ENCODE results near the gene ABHD2. TPM values are rescaled to one million over a fixed set of nuclear protein-coding genes. Genes with fewer than 3 reads are reported as not detected.
"Not testable (repeated sequence)": the region's sequence is repeated elsewhere in the genome, so short reads cannot be mapped to it uniquely, and the experiment has no call there.

The ABHD2 gene
- polyA plus RNA-seq, 4 donors: 6.7 to 33.6 (median 18.8) TPM

DNA sequence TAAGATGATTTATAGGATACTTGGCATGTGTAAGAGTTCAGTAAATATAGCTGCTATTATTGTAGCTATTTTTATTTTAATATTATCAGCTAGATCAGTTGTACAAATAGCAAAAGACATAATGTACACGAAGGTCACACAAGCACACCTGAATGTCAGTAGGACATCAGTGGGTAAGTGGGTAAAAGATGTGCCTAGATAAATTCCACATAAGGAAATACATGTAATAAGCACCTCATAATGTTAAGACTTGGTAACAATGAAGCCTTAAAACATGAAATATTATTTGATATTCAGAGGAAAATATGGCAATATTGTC is 41.5 kb downstream of the ABHD2 start:
- WGBS, 3 donors: 20 to 53% (median 42%) methylated on average over 1 of the region's 1 CpG
- DNase-seq (no peak), FAIRE-seq (no peak)
- Histone ChIP-seq H3K27ac (ENCODE audit: low read depth in 1 of 3, low read length in 2 of 3) (no peak overlapping the region), H3K4me1 (ENCODE audit: control insufficient read depth in 3 of 3, insufficient read depth in 2 of 3, low read depth in 1 of 3, low read length in 2 of 3) (peaks cover 4 to 46% (median 8%) of the 10 kb centered on the region in 3 donors), H3K9me3 (ENCODE audit: control insufficient read depth in 2 of 2, insufficient read depth in 1 of 2, low read depth in 1 of 2, low read length in 1 of 2) (no peaks in the 10 kb centered on the region), H3K4me3 (ENCODE audit: low read depth in 1 of 3, low read length in 3 of 3) (no peak overlapping the region), H3K27me3 (ENCODE audit: control insufficient read depth in 3 of 3, insufficient read depth in 3 of 3, low read length in 3 of 3) (no peaks in the 10 kb centered on the region), H3K36me3 (ENCODE audit: control insufficient read depth in 3 of 3, insufficient read depth in 2 of 3, low read depth in 1 of 3, low read length in 3 of 3) (peaks cover 2 to 21% (median 3%) of the 10 kb centered on the region in 3 donors)

DNA sequence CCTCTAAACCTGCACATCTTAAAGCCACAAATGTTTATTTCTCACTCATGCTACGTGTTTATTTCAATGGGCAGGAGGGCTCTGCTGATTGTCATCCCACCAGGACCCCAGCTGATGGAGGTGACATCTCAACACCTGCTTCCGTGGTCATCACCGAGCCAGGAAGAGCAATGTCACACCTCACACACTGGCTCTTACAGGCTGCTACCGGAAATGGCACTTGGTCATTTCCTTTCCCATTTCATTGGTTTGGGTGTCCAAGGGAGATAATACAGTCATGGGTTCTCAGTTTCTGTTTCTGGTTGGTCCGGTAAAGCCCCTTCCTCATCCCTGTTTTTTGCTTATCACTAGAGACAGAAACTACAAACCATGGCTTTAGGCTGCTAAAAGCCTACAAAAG is 41.9 kb downstream of the ABHD2 start:
- peaks cover 2 to 21% (median 3%) of the 10 kb centered on the region in 3 donors for H3K36me3 ChIP-seq (ENCODE audit: control insufficient read depth in 3 of 3, insufficient read depth in 2 of 3, low read depth in 1 of 3, low read length in 3 of 3)
- FAIRE-seq (no peak), DNase-seq (no peak)
- peaks cover 4 to 46% (median 8%) of the 10 kb centered on the region in 3 donors for H3K4me1 ChIP-seq (ENCODE audit: control insufficient read depth in 3 of 3, insufficient read depth in 2 of 3, low read depth in 1 of 3, low read length in 2 of 3)
- H3K27me3 ChIP-seq (ENCODE audit: control insufficient read depth in 3 of 3, insufficient read depth in 3 of 3, low read length in 3 of 3): no peaks in the 10 kb centered on the region
- H3K9me3 ChIP-seq (ENCODE audit: control insufficient read depth in 2 of 2, insufficient read depth in 1 of 2, low read depth in 1 of 2, low read length in 1 of 2): no peaks in the 10 kb centered on the region
- peak overlapping the region in 1 of 3 donors; percentile 29 for H3K27ac ChIP-seq (ENCODE audit: low read depth in 1 of 3, low read length in 2 of 3)
- H3K4me3 ChIP-seq (ENCODE audit: low read depth in 1 of 3, low read length in 3 of 3): no peak overlapping the region
- WGBS, 3 donors: 74 to 89% (median 84%) methylated on average over 5 of the region's 5 CpGs

DNA sequence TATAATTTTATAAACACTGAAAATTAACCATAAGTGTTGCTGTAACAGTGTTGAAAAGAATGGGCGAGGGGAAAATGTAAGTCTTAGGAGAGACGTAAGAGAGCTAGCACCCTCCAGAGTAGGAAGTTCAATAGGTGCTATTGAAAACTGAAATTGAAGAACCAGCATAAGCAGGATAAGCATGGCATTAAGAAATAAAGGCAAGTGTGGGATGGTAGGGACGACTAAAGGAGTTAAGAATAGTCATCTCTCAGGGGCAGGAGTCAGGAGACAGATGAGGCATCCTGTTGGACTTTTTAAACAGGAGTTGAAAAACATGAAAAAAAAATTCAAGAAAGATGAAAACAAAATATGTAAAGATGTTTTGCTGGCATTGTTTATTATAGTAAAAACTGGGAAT is 43.5 kb downstream of the ABHD2 start:
- H3K9me3 ChIP-seq (ENCODE audit: control insufficient read depth in 2 of 2, insufficient read depth in 1 of 2, low read depth in 1 of 2, low read length in 1 of 2): no peaks in the 10 kb centered on the region
- peaks cover 7 to 31% (median 8%) of the 10 kb centered on the region in 3 donors for H3K4me1 ChIP-seq (ENCODE audit: control insufficient read depth in 3 of 3, insufficient read depth in 2 of 3, low read depth in 1 of 3, low read length in 2 of 3)
- DNase-seq (no peak), FAIRE-seq (no peak)
- H3K36me3 ChIP-seq (ENCODE audit: control insufficient read depth in 3 of 3, insufficient read depth in 2 of 3, low read depth in 1 of 3, low read length in 3 of 3): peaks cover 0 to 26% (median 2%) of the 10 kb centered on the region in 3 donors
- no peak overlapping the region for H3K4me3 ChIP-seq (ENCODE audit: low read depth in 1 of 3, low read length in 3 of 3)
- H3K27me3 ChIP-seq (ENCODE audit: control insufficient read depth in 3 of 3, insufficient read depth in 3 of 3, low read length in 3 of 3): no peaks in the 10 kb centered on the region
- 72 to 90% (median 88%) methylated on average over 3 of the region's 3 CpGs for WGBS, 3 donors
- H3K27ac ChIP-seq (ENCODE audit: low read depth in 1 of 3, low read length in 2 of 3): peak overlapping the region in 2 of 3 donors; percentile 27 to 48

DNA sequence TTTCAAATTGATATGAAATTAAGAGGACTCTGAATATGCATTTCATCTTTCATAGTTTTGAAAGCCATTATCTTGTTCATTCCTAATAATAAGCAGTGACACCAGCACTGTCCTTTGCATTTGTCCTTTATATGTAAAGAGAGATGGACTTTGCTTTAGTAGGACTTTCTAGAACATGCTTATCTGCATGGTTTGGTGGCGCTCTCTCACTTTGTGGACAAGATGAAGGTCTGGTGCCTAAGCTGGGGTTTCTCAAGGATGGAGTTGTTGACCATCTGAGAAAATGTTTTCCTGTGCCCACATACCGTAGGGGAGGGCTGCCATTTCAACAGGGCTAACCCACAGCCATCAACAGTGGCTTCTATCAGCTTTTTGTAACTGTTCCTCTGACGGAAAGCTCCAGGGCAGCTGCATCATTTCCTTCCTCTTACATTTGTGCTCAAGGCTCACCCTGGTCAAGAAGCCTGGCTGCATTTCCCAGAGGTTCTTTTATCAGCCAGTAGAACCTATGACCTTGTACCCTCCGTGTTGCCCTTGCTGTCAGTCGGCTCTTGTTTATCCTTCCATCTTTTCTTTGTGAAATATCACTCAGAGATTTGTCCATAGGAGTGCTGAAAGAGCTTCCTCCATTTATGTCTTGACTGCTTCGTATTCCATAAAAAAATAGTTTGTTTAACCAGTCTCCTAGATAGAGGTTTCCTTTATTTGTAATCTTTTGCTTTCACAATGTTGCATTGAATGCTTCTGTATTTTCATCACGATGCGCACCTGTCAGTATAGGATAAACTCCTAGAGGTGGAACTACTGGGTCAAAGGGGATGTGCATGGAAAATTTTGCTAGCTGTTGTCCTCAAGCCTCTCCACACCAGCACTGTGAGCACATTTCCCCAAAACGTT is 44.6 kb downstream of the ABHD2 start:
- H3K27ac ChIP-seq (ENCODE audit: low read depth in 1 of 3, low read length in 2 of 3): peak overlapping the region in 2 of 3 donors; percentile 11 to 46
- 45 to 49% (median 47%) methylated on average over 9 of the region's 9 CpGs for WGBS, 3 donors
- H3K4me3 ChIP-seq (ENCODE audit: low read depth in 1 of 3, low read length in 3 of 3): no peak overlapping the region
- H3K9me3 ChIP-seq (ENCODE audit: control insufficient read depth in 2 of 2, insufficient read depth in 1 of 2, low read depth in 1 of 2, low read length in 1 of 2): no peaks in the 10 kb centered on the region
- no peak for FAIRE-seq
- DNase-seq: no peak
- H3K27me3 ChIP-seq (ENCODE audit: control insufficient read depth in 3 of 3, insufficient read depth in 3 of 3, low read length in 3 of 3): no peaks in the 10 kb centered on the region
- peaks cover 0 to 29% (median 2%) of the 10 kb centered on the region in 3 donors for H3K36me3 ChIP-seq (ENCODE audit: control insufficient read depth in 3 of 3, insufficient read depth in 2 of 3, low read depth in 1 of 3, low read length in 3 of 3)
- H3K4me1 ChIP-seq (ENCODE audit: control insufficient read depth in 3 of 3, insufficient read depth in 2 of 3, low read depth in 1 of 3, low read length in 2 of 3): peaks cover 8 to 23% (median 10%) of the 10 kb centered on the region in 3 donors

DNA sequence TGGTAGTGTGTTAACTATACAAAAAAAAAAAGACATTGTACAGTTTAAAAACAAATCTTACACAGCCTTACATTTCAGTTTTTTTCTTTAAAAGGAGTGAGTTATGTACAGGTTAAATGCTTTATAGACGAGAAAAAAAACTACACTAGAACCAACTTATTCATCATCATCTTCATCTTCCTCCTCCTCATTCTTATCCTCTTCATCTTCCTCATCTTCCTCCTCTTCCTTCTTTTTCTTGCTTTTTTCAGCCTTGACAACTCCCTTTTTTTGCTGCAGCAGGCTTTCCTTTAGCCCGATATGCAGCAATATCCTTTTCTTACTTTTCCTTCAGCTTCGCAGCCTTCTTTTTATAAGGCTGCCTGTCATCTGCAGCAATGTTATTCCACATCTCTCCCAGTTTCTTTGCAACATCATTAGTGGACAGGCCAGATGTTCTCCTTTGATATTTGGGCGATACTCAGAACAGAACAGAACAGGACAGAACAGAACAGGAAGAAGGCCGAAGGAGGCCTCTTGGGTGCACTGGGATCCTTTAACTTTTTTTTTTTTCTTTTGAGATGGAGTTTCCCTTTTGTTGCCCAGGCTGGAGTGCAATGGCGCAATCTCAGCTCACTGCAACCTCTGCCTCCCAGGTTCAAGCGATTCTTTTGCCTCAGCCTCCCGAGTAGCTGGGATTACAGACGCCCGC is 47.3 kb downstream of the ABHD2 start:
- H3K4me3 ChIP-seq (ENCODE audit: low read depth in 1 of 3, low read length in 3 of 3); H3K27ac ChIP-seq (ENCODE audit: low read depth in 1 of 3, low read length in 2 of 3); H3K9me3 ChIP-seq (ENCODE audit: control insufficient read depth in 2 of 2, insufficient read depth in 1 of 2, low read depth in 1 of 2, low read length in 1 of 2); DNase-seq; FAIRE-seq; H3K27me3 ChIP-seq (ENCODE audit: control insufficient read depth in 3 of 3, insufficient read depth in 3 of 3, low read length in 3 of 3): not testable (repeated sequence)
- 91 to 96% (median 95%) methylated on average over 10 of the region's 10 CpGs for whole genome bisulfite sequencing, 3 donors
- Histone ChIP-seq H3K36me3 (ENCODE audit: control insufficient read depth in 3 of 3, insufficient read depth in 2 of 3, low read depth in 1 of 3, low read length in 3 of 3) (peaks cover 0 to 36% (median 5%) of the 10 kb centered on the region in 3 donors), H3K4me1 (ENCODE audit: control insufficient read depth in 3 of 3, insufficient read depth in 2 of 3, low read depth in 1 of 3, low read length in 2 of 3) (peaks cover 4 to 12% (median 5%) of the 10 kb centered on the region in 3 donors)

DNA sequence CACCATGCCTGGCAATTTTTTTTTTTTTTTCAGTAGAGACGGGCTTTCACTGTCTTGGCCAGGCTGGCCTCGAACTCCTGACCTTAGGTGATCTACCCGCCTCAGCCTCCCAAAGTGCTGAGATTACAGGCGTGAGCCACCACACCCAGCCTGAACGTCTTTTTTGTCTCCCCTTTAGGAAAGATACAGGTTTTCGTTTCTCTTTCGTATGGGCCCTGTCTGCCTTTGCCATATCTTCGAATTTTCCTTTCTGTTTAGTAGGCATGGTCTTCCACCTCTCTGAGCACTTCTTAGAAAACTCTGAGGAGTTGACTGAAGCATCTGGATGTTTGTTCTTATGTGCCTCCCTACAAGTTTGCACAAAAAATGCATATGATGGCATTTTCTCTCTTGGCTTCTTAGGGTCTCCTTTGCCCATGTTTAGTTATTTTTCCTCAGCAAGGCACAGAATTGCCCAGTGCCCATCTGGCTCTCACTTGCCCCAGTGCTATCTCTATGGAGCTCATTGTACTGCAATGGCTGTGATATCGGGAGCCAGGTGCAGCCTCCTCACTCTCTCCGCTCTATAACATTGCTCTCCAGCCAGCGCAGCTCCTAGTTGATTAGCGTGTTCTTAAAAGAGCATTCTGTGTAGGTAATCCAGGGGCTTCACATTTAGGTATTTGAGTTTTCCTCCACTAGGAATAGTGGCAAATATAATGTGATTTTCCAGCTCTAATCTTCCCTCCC is 48.0 kb downstream of the ABHD2 start:
- no peak overlapping the region for H3K4me3 ChIP-seq (ENCODE audit: low read depth in 1 of 3, low read length in 3 of 3)
- H3K9me3 ChIP-seq (ENCODE audit: control insufficient read depth in 2 of 2, insufficient read depth in 1 of 2, low read depth in 1 of 2, low read length in 1 of 2): no peaks in the 10 kb centered on the region
- FAIRE-seq: no peak
- H3K36me3 ChIP-seq (ENCODE audit: control insufficient read depth in 3 of 3, insufficient read depth in 2 of 3, low read depth in 1 of 3, low read length in 3 of 3): peaks cover 0 to 37% (median 5%) of the 10 kb centered on the region in 3 donors
- H3K27ac ChIP-seq (ENCODE audit: low read depth in 1 of 3, low read length in 2 of 3): peak overlapping the region in 1 of 3 donors; percentile 36
- no peak for DNase-seq
- H3K4me1 ChIP-seq (ENCODE audit: control insufficient read depth in 3 of 3, insufficient read depth in 2 of 3, low read depth in 1 of 3, low read length in 2 of 3): peaks cover 4 to 14% (median 5%) of the 10 kb centered on the region in 3 donors
- H3K27me3 ChIP-seq (ENCODE audit: control insufficient read depth in 3 of 3, insufficient read depth in 3 of 3, low read length in 3 of 3): no peaks in the 10 kb centered on the region
- WGBS, 3 donors: 87 to 93% (median 90%) methylated on average over 12 of the region's 12 CpGs

DNA sequence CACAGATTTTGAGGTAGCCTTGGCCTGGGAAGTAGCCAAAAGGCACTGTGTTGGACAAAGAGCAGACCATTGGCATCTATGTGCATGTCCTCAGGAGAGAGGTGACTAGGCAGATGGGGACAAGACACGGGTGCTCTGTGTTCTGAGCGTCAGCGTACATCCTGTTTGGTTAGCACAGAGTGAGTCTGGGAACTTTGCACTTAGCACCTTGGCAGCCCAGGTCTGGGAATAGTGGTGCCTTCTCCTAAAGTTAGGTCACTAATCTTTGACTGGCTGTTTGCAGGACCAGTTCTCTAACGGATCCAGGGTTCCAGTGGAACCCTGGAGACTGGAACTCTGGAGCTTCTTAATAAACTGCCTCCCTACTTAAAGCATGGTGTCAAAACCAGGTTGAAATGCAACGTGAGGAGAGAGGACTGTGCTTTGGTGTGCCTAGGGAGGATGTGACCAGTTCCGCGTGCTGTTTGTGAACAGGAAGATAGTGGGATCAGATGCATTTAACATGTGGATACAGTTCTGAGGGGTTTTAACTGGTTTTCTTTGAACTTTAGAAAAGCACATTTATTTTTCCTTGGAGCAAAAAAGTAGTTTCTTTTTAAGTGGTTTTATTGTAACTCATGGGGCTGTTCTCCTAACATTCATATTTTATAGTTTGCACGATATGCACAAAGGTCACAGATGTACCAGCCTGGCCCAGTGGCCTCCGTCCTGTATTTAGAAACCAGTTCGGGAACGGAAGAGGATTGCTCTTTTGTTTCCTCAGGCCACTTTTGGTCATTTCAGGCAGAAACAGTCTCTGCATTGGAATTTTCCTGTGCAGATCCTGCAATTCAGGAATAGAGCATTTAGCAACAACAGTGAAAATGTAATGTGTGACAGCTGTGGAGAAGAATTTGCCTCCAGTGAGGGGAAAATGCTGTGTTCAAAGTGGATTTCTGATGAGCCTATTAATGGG is 48.8 kb downstream of the ABHD2 start:
- Histone ChIP-seq H3K27ac (ENCODE audit: low read depth in 1 of 3, low read length in 2 of 3) (peak overlapping the region in 2 of 3 donors; percentile 27 to 63), H3K4me3 (ENCODE audit: low read depth in 1 of 3, low read length in 3 of 3) (no peak overlapping the region), H3K9me3 (ENCODE audit: control insufficient read depth in 2 of 2, insufficient read depth in 1 of 2, low read depth in 1 of 2, low read length in 1 of 2) (no peaks in the 10 kb centered on the region), H3K27me3 (ENCODE audit: control insufficient read depth in 3 of 3, insufficient read depth in 3 of 3, low read length in 3 of 3) (no peaks in the 10 kb centered on the region), H3K4me1 (ENCODE audit: control insufficient read depth in 3 of 3, insufficient read depth in 2 of 3, low read depth in 1 of 3, low read length in 2 of 3) (peaks cover 4 to 14% (median 5%) of the 10 kb centered on the region in 3 donors), H3K36me3 (ENCODE audit: control insufficient read depth in 3 of 3, insufficient read depth in 2 of 3, low read depth in 1 of 3, low read length in 3 of 3) (peaks cover 0 to 40% (median 5%) of the 10 kb centered on the region in 3 donors)
- DNase-seq: no peak
- WGBS, 3 donors: 61 to 71% (median 67%) methylated on average over 11 of the region's 11 CpGs
- FAIRE-seq: no peak

Data from small intestine (tissue), 7 donors.